ENCODE results near the gene DGAT2.

DNA sequence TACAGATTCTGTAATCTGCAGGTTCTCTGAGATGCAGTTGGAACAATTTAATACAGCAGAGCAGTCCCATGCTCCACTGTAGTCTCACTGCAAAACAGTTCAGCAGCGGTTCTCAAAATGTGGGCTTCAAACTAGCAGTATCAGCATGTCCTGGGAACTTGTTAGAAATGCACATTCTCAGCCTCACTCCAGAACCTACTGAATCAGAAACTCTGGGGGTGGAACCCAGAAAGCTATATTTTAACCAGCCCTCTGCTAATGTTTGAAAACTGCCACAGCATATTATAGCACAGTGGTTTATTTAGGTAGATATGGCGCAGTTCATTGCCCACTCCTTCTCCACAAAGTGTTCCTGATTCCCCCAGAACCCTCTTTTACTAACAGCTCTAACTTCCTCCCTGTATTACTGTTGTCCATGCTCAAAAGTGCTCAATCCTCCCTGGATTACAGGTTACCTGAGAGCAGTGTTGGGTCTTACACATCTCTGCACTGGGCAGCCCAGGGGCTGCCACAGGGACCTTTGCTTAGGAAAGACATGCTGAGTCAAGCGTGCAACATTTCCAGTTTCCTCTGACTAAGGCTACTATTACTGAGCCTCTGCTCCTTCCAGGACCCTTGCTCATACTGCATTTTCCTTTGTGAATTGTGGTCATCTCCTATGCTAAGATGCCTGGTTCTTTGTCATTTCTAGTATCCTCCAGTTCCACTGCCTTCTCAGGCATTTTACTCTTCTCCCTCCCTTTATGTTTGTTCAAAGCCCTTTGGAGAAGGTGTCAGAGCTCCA lies 7.7 kb upstream of the DGAT2 start:
- no peak for TF ChIP-seq EZH2 (IDR thresholded peaks at IDR 0.05; ENCODE audit: borderline replicate concordance, low read depth, low read length, severe bottlenecking)
- TF ChIP-seq, protein P1, sequence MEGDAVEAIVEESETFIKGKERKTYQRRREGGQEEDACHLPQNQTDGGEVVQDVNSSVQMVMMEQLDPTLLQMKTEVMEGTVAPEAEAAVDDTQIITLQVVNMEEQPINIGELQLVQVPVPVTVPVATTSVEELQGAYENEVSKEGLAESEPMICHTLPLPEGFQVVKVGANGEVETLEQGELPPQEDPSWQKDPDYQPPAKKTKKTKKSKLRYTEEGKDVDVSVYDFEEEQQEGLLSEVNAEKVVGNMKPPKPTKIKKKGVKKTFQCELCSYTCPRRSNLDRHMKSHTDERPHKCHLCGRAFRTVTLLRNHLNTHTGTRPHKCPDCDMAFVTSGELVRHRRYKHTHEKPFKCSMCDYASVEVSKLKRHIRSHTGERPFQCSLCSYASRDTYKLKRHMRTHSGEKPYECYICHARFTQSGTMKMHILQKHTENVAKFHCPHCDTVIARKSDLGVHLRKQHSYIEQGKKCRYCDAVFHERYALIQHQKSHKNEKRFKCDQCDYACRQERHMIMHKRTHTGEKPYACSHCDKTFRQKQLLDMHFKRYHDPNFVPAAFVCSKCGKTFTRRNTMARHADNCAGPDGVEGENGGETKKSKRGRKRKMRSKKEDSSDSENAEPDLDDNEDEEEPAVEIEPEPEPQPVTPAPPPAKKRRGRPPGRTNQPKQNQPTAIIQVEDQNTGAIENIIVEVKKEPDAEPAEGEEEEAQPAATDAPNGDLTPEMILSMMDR (IDR thresholded peaks at IDR 0.05; ENCODE audit: borderline replicate concordance, extremely low read depth, low read length, poor library complexity, severe bottlenecking): no peak
